GM12878 (cell line): ENCODE measurements around the gene SMTNL2. TPM values are rescaled to one million over a fixed set of nuclear protein-coding genes. Genes with fewer than 3 reads are reported as not detected.

ENCODE experiments used
- ATAC-seq: fragments of 200-7000 bp; cut with Tn5 transposase; 3 replicates; pipeline ENCODE4 v1.9.1; 2020; ENCODE audit warnings: mild to moderate bottlenecking, moderate library complexity
- BruUV-seq: library from RNA; stranded (reverse); fragments of 400-500 nt; replicated peaks from 2 replicates; lab custom pipeline; 2021; lab: Mats Ljungman, UMichigan
- CTCF ChIA-PET: fragments of 300-600 bp; sonication (Branson Sonifier 250); formaldehyde crosslinking; extraction: SDS; loops from one replicate; lab custom pipeline; 2021; ENCODE audit warnings: inconsistent platforms; lab: Yijun Ruan, JAX
- POLR2A ChIA-PET: fragments of 350-600 bp; formaldehyde crosslinking; extraction: SDS; loops from one replicate; lab custom pipeline; 2021; ENCODE audit warnings: inconsistent platforms; lab: Charles Lee
- RAD21 ChIA-PET: fragments of 300-600 bp; sonication (Branson Sonifier 250); formaldehyde crosslinking; loops from one replicate; lab custom pipeline; 2023; ENCODE audit warnings: antibody characterized with exemption; ENCODE audit not compliant: unreplicated experiment; lab: Charles Lee
- SMC1A ChIA-PET: fragments of 300-600 bp; sonication (Branson Sonifier 250); formaldehyde crosslinking; loops from one replicate; lab custom pipeline; 2023; ENCODE audit not compliant: unreplicated experiment, uncharacterized antibody; lab: Charles Lee
- DNase-seq: peaks from one replicate; pipeline ENCODE4 v3.0.0-alpha.2; 2011; ENCODE audit warnings: low read depth, low spot score
- FAIRE-seq: peaks from 3 replicates; lab custom pipeline; 2011; peaks lifted over from hg19 to GRCh38; lab: Jason Lieb, UNC
- H2AFZ ChIP-seq: 2 replicates; pipeline ENCODE4 v1.6.0; 2011; ENCODE audit warnings: low read depth, low read length, control low read depth; ENCODE audit not compliant: control insufficient read depth
- H3K27ac ChIP-seq: 2 replicates; pipeline ENCODE4 v1.5.1; 2011; ENCODE audit warnings: control low read depth; ENCODE audit not compliant: control insufficient read depth, insufficient read depth
- H3K27me3 ChIP-seq, 2 experiments: replicated peaks in 1 of 2; 2 replicates each; pipeline versions ENCODE4 v1.6.0 to v1.6.1; 2011; ENCODE audit warnings: low read length in 1 of 2; ENCODE audit not compliant: control insufficient read depth in 2 of 2, insufficient read depth in 2 of 2
- H3K36me3 ChIP-seq, 2 experiments: 2 replicates each; pipeline ENCODE4 v1.5.1; 2011; ENCODE audit warnings: low read length in 1 of 2; ENCODE audit not compliant: control insufficient read depth in 2 of 2, insufficient read depth in 2 of 2
- H3K4me1 ChIP-seq: 2 replicates; pipeline ENCODE4 v1.6.1; 2011; ENCODE audit warnings: mild to moderate bottlenecking, low read length, moderate library complexity, mixed read lengths; ENCODE audit not compliant: control insufficient read depth, insufficient read depth
- H3K4me2 ChIP-seq: 2 replicates; pipeline ENCODE4 v1.6.0; 2011; ENCODE audit warnings: control low read depth; ENCODE audit not compliant: control insufficient read depth, insufficient read depth
- H3K4me3 ChIP-seq: fragments of 200-600 bp; sonication (generic); 2 replicates; pipeline ENCODE4 v1.5.1; 2016
- H3K79me2 ChIP-seq: 2 replicates; pipeline ENCODE4 v1.6.0; 2011; ENCODE audit warnings: low read length; ENCODE audit not compliant: control insufficient read depth, insufficient read depth
- H3K9ac ChIP-seq: 2 replicates; pipeline ENCODE4 v1.8.0; 2011; ENCODE audit warnings: low read length, control low read depth, mixed read lengths; ENCODE audit not compliant: control insufficient read depth, insufficient read depth
- H3K9me3 ChIP-seq: replicated peaks from 3 replicates; pipeline ENCODE4 v1.5.1; 2011; ENCODE audit warnings: mild to moderate bottlenecking, low read length; ENCODE audit not compliant: control insufficient read depth, insufficient read depth
- H4K20me1 ChIP-seq: 2 replicates; pipeline ENCODE4 v1.6.0; 2011; ENCODE audit not compliant: control insufficient read depth, insufficient read depth
- CEBPZ ChIP-seq: fragments of 150-350 bp; IDR thresholded peaks from 2 replicates; pipeline ENCODE4 v1.6.1; 2016; ENCODE audit warnings: low read depth, low read length
- E4F1 ChIP-seq: fragments of 450-650 bp; IDR thresholded peaks from 2 replicates; pipeline ENCODE4 v1.6.1; 2018; ENCODE audit warnings: borderline replicate concordance, mild to moderate bottlenecking; ENCODE audit not compliant: partially characterized antibody
- NFYB ChIP-seq: IDR thresholded peaks from 2 replicates; pipeline ENCODE4 v1.6.1; 2011; ENCODE audit warnings: low read depth, mild to moderate bottlenecking, low read length, improper control_type of control experiment, moderate library complexity; ENCODE audit not compliant: insufficient read depth
- PAX5 ChIP-seq: IDR thresholded peaks from 2 replicates; pipeline ENCODE4 v1.6.1; 2011; ENCODE audit warnings: low read depth, low read length, borderline replicate concordance
- SUZ12 ChIP-seq: fragments of 200-600 bp; sonication (generic); IDR thresholded peaks from one replicate; pipeline ENCODE4 v1.6.1; 2018; ENCODE audit warnings: antibody characterized with exemption, mild to moderate bottlenecking; ENCODE audit not compliant: unreplicated experiment
- WGBS: methylation state at CpG from one replicate; pipeline ENCODE4 v1.1.6; 2016; ENCODE audit warnings: low lambda C conversion rate; ENCODE audit not compliant: insufficient replicate concordance, insufficient coverage; ENCODE audit errors: missing lambda C conversion rate; 5-methylcytosine and 5-hydroxymethylcytosine counted together
- in situ Hi-C: fragments of 300-500 bp; cut with MboI; formaldehyde crosslinking; loops from 9 replicates; pipeline ENCODE4 v1.14.3; 2018; ENCODE audit warnings: mixed read lengths
- intact Hi-C: fragments of 100-400 bp; cut with micrococcal nuclease; formaldehyde crosslinking; loops from one replicate; pipeline ENCODE4 v1.14.2; 2022; ENCODE audit not compliant: unreplicated experiment
- polyA plus RNA-seq, 11 experiments: library from polyadenylated mRNA; depleted of rRNA in 4 of 11; unstranded in 6 of 11; stranded (reverse) in 5 of 11; fragments of >200 nt; fragmentation: Nextera tagmentation in 4 of 11; fragmentation: Illumina TruSeq in 1 of 11; extraction: Ambion mirVana in 4 of 11; extraction: Trizol in 1 of 11; gene quantifications; 1 replicate in 1 of 11; 2 replicates in 10 of 11; pipeline versions ENCODE4 v1.2.1 to v1.2.3, GENCODE V29; 2011 to 2016; ENCODE audit warnings: inconsistent platforms in 2 of 11, missing spikeins in 2 of 11, low read depth in 1 of 11
- total RNA-seq, 4 experiments: library from RNA; depleted of rRNA in 3 of 4; stranded (reverse); fragments of >200 nt in 3 of 4; fragmentation: Illumina TruSeq in 1 of 4; extraction: Trizol in 1 of 4; gene quantifications; 2 replicates each; pipeline versions ENCODE4 v1.2.1 to v1.2.3, GENCODE V29; 2013 to 2021
- TF ChIP-seq, protein P1 (sequence below): fragments of 450-650 bp; formaldehyde crosslinking; IDR thresholded peaks from 2 replicates; pipeline ENCODE4 v1.5.0; 2022; ENCODE audit warnings: mild to moderate bottlenecking, missing genetic modification characterization
- TF ChIP-seq, protein P2 (sequence below), 3 experiments: IDR thresholded peaks in 2 of 3; conservative IDR thresholded peaks in 1 of 3; 2 replicates each; pipeline ENCODE4 v1.5.1; 2011; ENCODE audit warnings: low read depth in 3 of 3, low read length in 3 of 3, mild to moderate bottlenecking in 3 of 3, control low read depth in 2 of 3, moderate library complexity in 2 of 3, inconsistent platforms in 1 of 3, mixed read lengths in 1 of 3; ENCODE audit not compliant: control insufficient read depth in 2 of 3, insufficient read depth in 1 of 3; ENCODE audit errors: extremely low read depth in 1 of 3

The SMTNL2 gene
- total and polyA plus RNA-seq, 10 of the 15 experiments (the other 5 are each of a cell fraction or from before 2014, with no cell fraction given), result not detected

DNA sequence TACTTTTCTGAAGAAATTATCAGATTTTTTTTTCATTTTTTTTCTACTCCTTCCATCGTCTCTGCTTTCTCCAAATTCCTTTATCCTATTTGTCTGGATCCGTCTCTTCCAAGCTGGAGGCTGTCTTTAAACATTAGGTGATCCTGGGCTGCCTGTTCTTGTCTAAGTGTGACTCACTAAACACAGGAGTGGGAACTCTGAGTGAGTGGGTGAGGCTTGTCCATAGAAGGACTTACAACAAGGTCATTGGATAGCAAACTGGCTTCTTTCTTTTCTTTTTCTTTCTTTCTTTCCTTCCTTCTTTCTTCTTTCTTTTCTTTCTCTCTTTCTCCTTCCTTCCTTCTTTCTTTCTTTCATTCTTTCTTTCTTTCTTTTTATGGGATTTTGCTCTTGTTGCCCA is 38.9 kb downstream of the SMTNL2 start:
- SMC1A ChIA-PET, result no interaction called here
- Histone ChIP-seq H3K27me3 (peaks cover 0 to 3% of the 10 kb centered on the region in 2 experiments; a peak in 2 of 4 replicates), H3K9ac (no peak overlapping the region), H3K4me3 (no peak overlapping the region), H3K79me2 (no peaks in the 10 kb centered on the region), H3K9me3 (no peaks in the 10 kb centered on the region; the same call in 2 of the 3 replicates), H3K36me3 (no peaks in the 10 kb centered on the region), H2AFZ (no peak overlapping the region), H3K4me1 (no peaks in the 10 kb centered on the region), H3K4me2 (no peak overlapping the region), H4K20me1 (no peaks in the 10 kb centered on the region), H3K27ac (no peak overlapping the region)
- RAD21 ChIA-PET, result interaction anchor here (0.6 kb wide), 1 partner anchor 212 kb away, joined by 4 read pairs; no protein-coding TSS in a partner anchor
- ATAC-seq (no peak), DNase-seq (no peak), FAIRE-seq (no peak)
- in situ Hi-C loops (loop anchor here (5.0 kb wide), 1 partner anchor 56 kb away; no protein-coding TSS in a partner anchor), intact Hi-C loops (no loop called here)
- WGBS, result 25% methylated on average over 2 of the region's 2 CpGs
- CTCF ChIA-PET, result interaction anchor here (0.6 to 6.0 kb wide), 2 partner anchors 56 to 422 kb away, joined by 3 to 135 read pairs; no protein-coding TSS in a partner anchor
- no peak for TF ChIP-seq CEBPZ
- no peak for TF ChIP-seq SUZ12
- TF ChIP-seq, protein P1, sequence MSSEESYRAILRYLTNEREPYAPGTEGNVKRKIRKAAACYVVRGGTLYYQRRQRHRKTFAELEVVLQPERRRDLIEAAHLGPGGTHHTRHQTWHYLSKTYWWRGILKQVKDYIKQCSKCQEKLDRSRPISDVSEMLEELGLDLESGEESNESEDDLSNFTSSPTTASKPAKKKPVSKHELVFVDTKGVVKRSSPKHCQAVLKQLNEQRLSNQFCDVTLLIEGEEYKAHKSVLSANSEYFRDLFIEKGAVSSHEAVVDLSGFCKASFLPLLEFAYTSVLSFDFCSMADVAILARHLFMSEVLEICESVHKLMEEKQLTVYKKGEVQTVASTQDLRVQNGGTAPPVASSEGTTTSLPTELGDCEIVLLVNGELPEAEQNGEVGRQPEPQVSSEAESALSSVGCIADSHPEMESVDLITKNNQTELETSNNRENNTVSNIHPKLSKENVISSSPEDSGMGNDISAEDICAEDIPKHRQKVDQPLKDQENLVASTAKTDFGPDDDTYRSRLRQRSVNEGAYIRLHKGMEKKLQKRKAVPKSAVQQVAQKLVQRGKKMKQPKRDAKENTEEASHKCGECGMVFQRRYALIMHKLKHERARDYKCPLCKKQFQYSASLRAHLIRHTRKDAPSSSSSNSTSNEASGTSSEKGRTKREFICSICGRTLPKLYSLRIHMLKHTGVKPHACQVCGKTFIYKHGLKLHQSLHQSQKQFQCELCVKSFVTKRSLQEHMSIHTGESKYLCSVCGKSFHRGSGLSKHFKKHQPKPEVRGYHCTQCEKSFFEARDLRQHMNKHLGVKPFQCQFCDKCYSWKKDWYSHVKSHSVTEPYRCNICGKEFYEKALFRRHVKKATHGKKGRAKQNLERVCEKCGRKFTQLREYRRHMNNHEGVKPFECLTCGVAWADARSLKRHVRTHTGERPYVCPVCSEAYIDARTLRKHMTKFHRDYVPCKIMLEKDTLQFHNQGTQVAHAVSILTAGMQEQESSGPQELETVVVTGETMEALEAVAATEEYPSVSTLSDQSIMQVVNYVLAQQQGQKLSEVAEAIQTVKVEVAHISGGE (CRISPR knock-in tag), result no peak
- TF ChIP-seq E4F1, result no peak
- TF ChIP-seq NFYB, result no peak
- TF ChIP-seq, protein P2, sequence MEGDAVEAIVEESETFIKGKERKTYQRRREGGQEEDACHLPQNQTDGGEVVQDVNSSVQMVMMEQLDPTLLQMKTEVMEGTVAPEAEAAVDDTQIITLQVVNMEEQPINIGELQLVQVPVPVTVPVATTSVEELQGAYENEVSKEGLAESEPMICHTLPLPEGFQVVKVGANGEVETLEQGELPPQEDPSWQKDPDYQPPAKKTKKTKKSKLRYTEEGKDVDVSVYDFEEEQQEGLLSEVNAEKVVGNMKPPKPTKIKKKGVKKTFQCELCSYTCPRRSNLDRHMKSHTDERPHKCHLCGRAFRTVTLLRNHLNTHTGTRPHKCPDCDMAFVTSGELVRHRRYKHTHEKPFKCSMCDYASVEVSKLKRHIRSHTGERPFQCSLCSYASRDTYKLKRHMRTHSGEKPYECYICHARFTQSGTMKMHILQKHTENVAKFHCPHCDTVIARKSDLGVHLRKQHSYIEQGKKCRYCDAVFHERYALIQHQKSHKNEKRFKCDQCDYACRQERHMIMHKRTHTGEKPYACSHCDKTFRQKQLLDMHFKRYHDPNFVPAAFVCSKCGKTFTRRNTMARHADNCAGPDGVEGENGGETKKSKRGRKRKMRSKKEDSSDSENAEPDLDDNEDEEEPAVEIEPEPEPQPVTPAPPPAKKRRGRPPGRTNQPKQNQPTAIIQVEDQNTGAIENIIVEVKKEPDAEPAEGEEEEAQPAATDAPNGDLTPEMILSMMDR (IDR thresholded peaks at IDR 0.05 in 2 of 3, conservative IDR thresholded peaks at IDR 0.05 in 1 of 3; ENCODE audit: control insufficient read depth in 2 of 3, extremely low read depth in 1 of 3, insufficient read depth in 1 of 3, low read depth in 3 of 3, low read length in 3 of 3), result no peak
- TF ChIP-seq PAX5, result no peak
- POLR2A ChIA-PET, result interaction anchor here (0.6 kb wide), 1 partner anchor 33 kb away, joined by 5 read pairs; no protein-coding TSS in a partner anchor
- no TSS peak for BruUV-seq
